Panc1 (cell line): ENCODE measurements around the gene TEKT2. TPM values are rescaled to one million over a fixed set of nuclear protein-coding genes. Genes with fewer than 3 reads are reported as not detected.

Source experiments
- ATAC-seq: fragments of 200-7000 bp; cut with Tn5 transposase; 2 replicates; pipeline ENCODE4 v1.9.1; 2020; ENCODE audit warnings: mild to moderate bottlenecking, moderate library complexity
- BruUV-seq: library from RNA; stranded (reverse); fragments of 400-500 nt; replicated peaks from 2 replicates; lab custom pipeline; 2021; lab: Mats Ljungman, UMichigan
- CTCF ChIA-PET: fragments of 300-600 bp; sonication (Branson Sonifier 250); formaldehyde crosslinking; loops from one replicate; lab custom pipeline; 2022; ENCODE audit warnings: antibody characterized with exemption; lab: Charles Lee
- POLR2A ChIA-PET: fragments of 300-600 bp; sonication (Branson Sonifier 250); formaldehyde crosslinking; loops from one replicate; lab custom pipeline; 2022; ENCODE audit warnings: antibody characterized with exemption; lab: Charles Lee
- DNase-seq: peaks from one replicate; pipeline ENCODE4 v3.0.0-alpha.2; 2010; ENCODE audit warnings: low read depth, low spot score
- H3K27ac ChIP-seq: 2 replicates; pipeline ENCODE4 v1.5.1; 2011; ENCODE audit warnings: mild to moderate bottlenecking, low read length, inconsistent platforms
- H3K27me3 ChIP-seq: fragments of 200-500 bp; sonication (Bioruptor generic); 2 replicates; pipeline ENCODE4 v1.6.0; 2014; ENCODE audit warnings: low read length, inconsistent platforms; ENCODE audit not compliant: control insufficient read depth, insufficient read depth
- H3K36me3 ChIP-seq: fragments of 200-500 bp; sonication (Bioruptor generic); 2 replicates; pipeline ENCODE4 v1.5.1; 2014; ENCODE audit warnings: inconsistent platforms, mild to moderate bottlenecking, low read length, moderate library complexity; ENCODE audit not compliant: control insufficient read depth, insufficient read depth
- H3K4me1 ChIP-seq: 2 replicates; pipeline ENCODE4 v1.5.1; 2011; ENCODE audit warnings: inconsistent platforms, mild to moderate bottlenecking, low read length, moderate library complexity; ENCODE audit not compliant: control insufficient read depth, insufficient read depth
- H3K4me3 ChIP-seq, 2 experiments: 2 replicates each; pipeline ENCODE4 v1.5.1; 2011 to 2012; ENCODE audit warnings: low read depth in 2 of 2, low read length in 2 of 2, mild to moderate bottlenecking in 2 of 2, inconsistent platforms in 1 of 2, moderate library complexity in 1 of 2
- H3K9me3 ChIP-seq: fragments of 200-500 bp; sonication (Bioruptor generic); 2 replicates; pipeline ENCODE4 v1.5.1; 2014; ENCODE audit warnings: low read depth, mild to moderate bottlenecking, inconsistent platforms, low read length, moderate library complexity; ENCODE audit not compliant: control insufficient read depth, insufficient read depth
- POLR2AphosphoS5 ChIP-seq: IDR thresholded peaks from 2 replicates; pipeline ENCODE4 v1.6.1; 2012; ENCODE audit warnings: mild to moderate bottlenecking, low read depth, low read length, moderate library complexity
- SIN3A ChIP-seq: IDR thresholded peaks from 2 replicates; pipeline ENCODE4 v1.6.1; 2012; ENCODE audit warnings: low read depth, mild to moderate bottlenecking, low read length, moderate library complexity, borderline replicate concordance; ENCODE audit not compliant: insufficient read depth
- TCF7L2 ChIP-seq: IDR thresholded peaks from 2 replicates; pipeline ENCODE4 v1.6.1; 2011; ENCODE audit warnings: mild to moderate bottlenecking, low read depth, low read length, inconsistent platforms
- in situ Hi-C: cut with HindIII; loops from 2 replicates; pipeline ENCODE4 v1.10.0; 2016; ENCODE audit warnings: low sequenced_read_pairs, low pct_unique_long_range_greater_than_20kb
- intact Hi-C: fragments of 100-400 bp; cut with micrococcal nuclease; formaldehyde crosslinking; loops from one replicate; pipeline ENCODE4 v1.10.0; 2022; ENCODE audit not compliant: unreplicated experiment
- total RNA-seq: library from RNA; stranded (reverse); gene quantifications from one replicate; pipeline ENCODE4 v1.2.1, GENCODE V29; 2021; ENCODE audit not compliant: unreplicated experiment
- TF ChIP-seq, protein P1 (sequence below), 2 experiments: IDR thresholded peaks; 2 replicates each; pipeline ENCODE4 v1.6.1; 2011 to 2012; ENCODE audit warnings: low read depth in 2 of 2, control low read depth in 1 of 2, low read length in 1 of 2, mild to moderate bottlenecking in 1 of 2, moderate library complexity in 1 of 2; ENCODE audit not compliant: insufficient read depth in 1 of 2
- TF ChIP-seq, protein P2 (sequence below): fragments of 450-650 bp; IDR thresholded peaks from 2 replicates; pipeline ENCODE4 v1.5.1; 2017; ENCODE audit warnings: mild to moderate bottlenecking

Gene TEKT2
- total RNA-seq, 1 experiment from 2014 or later, result 0.23 TPM

DNA sequence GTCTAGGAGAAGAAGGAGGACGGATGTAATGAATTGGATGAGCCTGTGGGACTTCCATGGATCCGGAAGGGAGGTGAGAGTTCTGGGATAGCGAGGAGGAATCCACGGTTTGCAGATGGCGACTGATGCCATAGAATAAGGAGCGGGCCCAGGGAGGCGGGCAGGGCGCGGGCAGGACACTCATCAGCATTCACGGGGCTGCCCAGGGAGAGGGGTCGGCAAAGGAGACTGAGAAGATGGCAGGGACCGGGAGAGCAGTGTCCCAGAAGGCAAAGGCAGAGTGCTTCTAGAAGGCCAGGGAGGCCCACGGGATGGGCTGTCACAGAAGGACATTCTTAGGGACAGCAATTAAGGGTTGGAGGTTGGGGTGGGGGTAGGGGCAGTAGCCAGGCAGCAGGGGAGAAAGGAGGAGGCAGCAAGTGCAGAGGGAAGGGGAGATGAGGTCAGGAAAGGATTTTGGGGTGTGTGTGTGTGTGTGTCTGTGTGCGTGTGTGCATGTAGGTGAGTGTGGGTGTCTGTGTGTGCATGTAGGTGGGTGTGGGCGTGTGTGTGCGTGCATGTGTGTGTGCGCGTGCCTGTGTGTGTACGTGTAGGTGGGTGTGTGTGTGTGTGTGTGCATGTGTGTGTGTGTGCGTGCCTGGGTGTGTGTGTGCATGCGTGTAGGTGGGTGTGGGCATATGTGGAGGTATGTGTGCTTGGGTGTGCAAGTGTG is 42.3 kb downstream of the TEKT2 start:
- H3K9me3 ChIP-seq, result no peaks in the 10 kb centered on the region
- peaks cover 2% of the 10 kb centered on the region; the same call in 1 of the 2 replicates for H3K27me3 ChIP-seq
- DNase-seq (no peak), ATAC-seq (no peak)
- 0 out of 2 replicates have a peak, but pooled peaks cover 6% of the 10 kb centered on the region for H3K4me1 ChIP-seq
- TF ChIP-seq SIN3A (no peak), TCF7L2 (no peak)
- TF ChIP-seq, protein P1, sequence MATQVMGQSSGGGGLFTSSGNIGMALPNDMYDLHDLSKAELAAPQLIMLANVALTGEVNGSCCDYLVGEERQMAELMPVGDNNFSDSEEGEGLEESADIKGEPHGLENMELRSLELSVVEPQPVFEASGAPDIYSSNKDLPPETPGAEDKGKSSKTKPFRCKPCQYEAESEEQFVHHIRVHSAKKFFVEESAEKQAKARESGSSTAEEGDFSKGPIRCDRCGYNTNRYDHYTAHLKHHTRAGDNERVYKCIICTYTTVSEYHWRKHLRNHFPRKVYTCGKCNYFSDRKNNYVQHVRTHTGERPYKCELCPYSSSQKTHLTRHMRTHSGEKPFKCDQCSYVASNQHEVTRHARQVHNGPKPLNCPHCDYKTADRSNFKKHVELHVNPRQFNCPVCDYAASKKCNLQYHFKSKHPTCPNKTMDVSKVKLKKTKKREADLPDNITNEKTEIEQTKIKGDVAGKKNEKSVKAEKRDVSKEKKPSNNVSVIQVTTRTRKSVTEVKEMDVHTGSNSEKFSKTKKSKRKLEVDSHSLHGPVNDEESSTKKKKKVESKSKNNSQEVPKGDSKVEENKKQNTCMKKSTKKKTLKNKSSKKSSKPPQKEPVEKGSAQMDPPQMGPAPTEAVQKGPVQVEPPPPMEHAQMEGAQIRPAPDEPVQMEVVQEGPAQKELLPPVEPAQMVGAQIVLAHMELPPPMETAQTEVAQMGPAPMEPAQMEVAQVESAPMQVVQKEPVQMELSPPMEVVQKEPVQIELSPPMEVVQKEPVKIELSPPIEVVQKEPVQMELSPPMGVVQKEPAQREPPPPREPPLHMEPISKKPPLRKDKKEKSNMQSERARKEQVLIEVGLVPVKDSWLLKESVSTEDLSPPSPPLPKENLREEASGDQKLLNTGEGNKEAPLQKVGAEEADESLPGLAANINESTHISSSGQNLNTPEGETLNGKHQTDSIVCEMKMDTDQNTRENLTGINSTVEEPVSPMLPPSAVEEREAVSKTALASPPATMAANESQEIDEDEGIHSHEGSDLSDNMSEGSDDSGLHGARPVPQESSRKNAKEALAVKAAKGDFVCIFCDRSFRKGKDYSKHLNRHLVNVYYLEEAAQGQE (IDR thresholded peaks at IDR 0.05; ENCODE audit: insufficient read depth in 1 of 2, low read depth in 2 of 2, low read length in 1 of 2), result no peak
- TF ChIP-seq, protein P2, sequence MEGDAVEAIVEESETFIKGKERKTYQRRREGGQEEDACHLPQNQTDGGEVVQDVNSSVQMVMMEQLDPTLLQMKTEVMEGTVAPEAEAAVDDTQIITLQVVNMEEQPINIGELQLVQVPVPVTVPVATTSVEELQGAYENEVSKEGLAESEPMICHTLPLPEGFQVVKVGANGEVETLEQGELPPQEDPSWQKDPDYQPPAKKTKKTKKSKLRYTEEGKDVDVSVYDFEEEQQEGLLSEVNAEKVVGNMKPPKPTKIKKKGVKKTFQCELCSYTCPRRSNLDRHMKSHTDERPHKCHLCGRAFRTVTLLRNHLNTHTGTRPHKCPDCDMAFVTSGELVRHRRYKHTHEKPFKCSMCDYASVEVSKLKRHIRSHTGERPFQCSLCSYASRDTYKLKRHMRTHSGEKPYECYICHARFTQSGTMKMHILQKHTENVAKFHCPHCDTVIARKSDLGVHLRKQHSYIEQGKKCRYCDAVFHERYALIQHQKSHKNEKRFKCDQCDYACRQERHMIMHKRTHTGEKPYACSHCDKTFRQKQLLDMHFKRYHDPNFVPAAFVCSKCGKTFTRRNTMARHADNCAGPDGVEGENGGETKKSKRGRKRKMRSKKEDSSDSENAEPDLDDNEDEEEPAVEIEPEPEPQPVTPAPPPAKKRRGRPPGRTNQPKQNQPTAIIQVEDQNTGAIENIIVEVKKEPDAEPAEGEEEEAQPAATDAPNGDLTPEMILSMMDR, result no peak
- CTCF ChIA-PET, result no interaction called here
- in situ Hi-C loops, result no loop called here
- intact Hi-C loops, result no loop called here
- no peak overlapping the region for H3K4me3 ChIP-seq
- H3K27ac ChIP-seq, result no peak overlapping the region
- POLR2A ChIA-PET, result no interaction called here
- no TSS peak for BruUV-seq
- no peaks in the 10 kb centered on the region for H3K36me3 ChIP-seq

DNA sequence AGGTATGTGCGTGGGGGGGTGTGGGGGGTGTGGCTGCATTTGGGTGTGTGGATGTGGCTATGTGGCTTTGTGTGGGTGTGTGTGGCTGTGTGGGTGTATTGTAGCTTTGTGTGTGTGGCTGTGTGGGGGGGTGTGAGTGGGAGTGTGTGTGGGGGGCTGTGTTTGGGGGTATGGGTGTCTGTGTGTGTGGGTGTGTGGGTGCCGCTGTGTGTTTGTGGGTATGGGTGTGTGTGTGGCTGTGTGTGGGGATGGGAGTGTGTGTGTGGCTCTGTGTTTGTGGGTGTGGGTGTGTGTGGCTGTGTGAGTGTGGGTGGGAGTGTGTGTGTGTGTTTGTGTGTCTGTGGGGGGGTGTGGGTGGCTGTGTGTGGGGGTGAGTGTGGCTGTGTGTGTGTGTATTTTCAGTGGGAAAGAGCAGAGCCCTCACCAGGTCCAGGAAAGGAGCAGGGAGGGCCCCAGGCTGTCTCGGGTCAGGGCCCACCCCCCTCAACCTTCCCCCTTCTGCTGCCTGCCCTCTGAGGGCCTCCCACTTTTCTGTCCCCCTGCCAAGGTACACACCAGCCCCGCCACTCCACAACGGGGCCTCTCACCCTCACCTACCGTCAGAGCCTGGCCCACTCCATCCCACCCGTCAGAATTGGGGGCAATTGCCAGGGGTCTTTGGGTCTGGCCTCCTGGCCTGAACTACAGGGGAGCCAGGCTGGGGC is 43.1 kb downstream of the TEKT2 start:
- no peak for TF ChIP-seq TCF7L2
- TF ChIP-seq, protein P1 (IDR thresholded peaks at IDR 0.05; ENCODE audit: insufficient read depth in 1 of 2, low read depth in 2 of 2, low read length in 1 of 2), result no peak
- TF ChIP-seq, protein P2, result no peak
- no peak for TF ChIP-seq SIN3A
- no peak for TF ChIP-seq POLR2AphosphoS5
- DNase-seq (no peak), ATAC-seq (no peak)
- in situ Hi-C loops, result no loop called here
- Histone ChIP-seq H3K36me3 (no peaks in the 10 kb centered on the region), H3K27me3 (peaks cover 2% of the 10 kb centered on the region; the same call in 1 of the 2 replicates), H3K9me3 (no peaks in the 10 kb centered on the region), H3K4me1 (0 out of 2 replicates have a peak, but pooled peaks cover 6% of the 10 kb centered on the region), H3K27ac (no peak overlapping the region), H3K4me3 (no peak overlapping the region)
- ChIA-PET POLR2A (no interaction called here), CTCF (no interaction called here)
- BruUV-seq, result no TSS peak
- intact Hi-C loops, result no loop called here
